ENCODE measurements around the gene TKTL1.

Gene TKTL1

GRCh38 chrX:154328646-154329045 is 33.1 kb downstream of the TKTL1 start:
- Histone ChIP-seq H3K9me3 (ENCODE audit: control insufficient read depth, low read length) (no peaks in the 10 kb centered on the region), H3K4me2 (ENCODE audit: low read length) (no peak overlapping the region), H2AFZ (no peak overlapping the region), H3K79me2 (no peaks in the 10 kb centered on the region), H3K4me3 (ENCODE audit: low read depth, low read length) (no peak overlapping the region), H3K9ac (no peak overlapping the region), H3K27ac (no peak overlapping the region), H3K27me3 (ENCODE audit: control insufficient read depth, insufficient read depth, low read length) (no peaks in the 10 kb centered on the region), H3K4me1 (peaks cover 4% of the 10 kb centered on the region), H3K36me3 (ENCODE audit: control insufficient read depth, insufficient read depth, low read length) (no peaks in the 10 kb centered on the region)
- TF ChIP-seq CTCF (IDR thresholded peaks at IDR 0.05), result no peak

- H2AFZ ChIP-seq, result no peak overlapping the region
- no peak overlapping the region for H3K4me2 ChIP-seq (ENCODE audit: low read length)
Measured at GRCh38 chrX:154329294-154329693, 33.7 kb downstream of the TKTL1 start.

GRCh38 chrX:154332561-154332960 is 37.0 kb downstream of the TKTL1 start:
- Histone ChIP-seq H3K27me3 (ENCODE audit: control insufficient read depth, insufficient read depth, low read length) (no peaks in the 10 kb centered on the region), H3K4me2 (ENCODE audit: low read length) (no peak overlapping the region), H3K4me1 (no peaks in the 10 kb centered on the region), H3K4me3 (ENCODE audit: low read depth, low read length) (no peak overlapping the region), H2AFZ (no peak overlapping the region), H3K36me3 (ENCODE audit: control insufficient read depth, insufficient read depth, low read length) (no peaks in the 10 kb centered on the region), H3K79me2 (no peaks in the 10 kb centered on the region), H3K9ac (no peak overlapping the region), H3K9me3 (ENCODE audit: control insufficient read depth, low read length) (no peaks in the 10 kb centered on the region), H3K27ac (no peak overlapping the region)
- TF ChIP-seq CTCF (IDR thresholded peaks at IDR 0.05), result no peak

More at GRCh38 chrX:154329294-154329693, 33.7 kb downstream of the TKTL1 start:
- Histone ChIP-seq H3K9me3 (ENCODE audit: control insufficient read depth, low read length) (no peaks in the 10 kb centered on the region), H3K79me2 (no peaks in the 10 kb centered on the region), H3K4me1 (peaks cover 4% of the 10 kb centered on the region), H3K9ac (no peak overlapping the region), H3K36me3 (ENCODE audit: control insufficient read depth, insufficient read depth, low read length) (no peaks in the 10 kb centered on the region), H3K27ac (no peak overlapping the region), H3K4me3 (ENCODE audit: low read depth, low read length) (no peak overlapping the region), H3K27me3 (ENCODE audit: control insufficient read depth, insufficient read depth, low read length) (no peaks in the 10 kb centered on the region)
- no peak for TF ChIP-seq CTCF (IDR thresholded peaks at IDR 0.05)

- Histone ChIP-seq H3K4me1 (no peaks in the 10 kb centered on the region), H3K27ac (no peak overlapping the region), H3K27me3 (ENCODE audit: control insufficient read depth, insufficient read depth, low read length) (no peaks in the 10 kb centered on the region)
Measured at GRCh38 chrX:154333116-154333515, 37.5 kb downstream of the TKTL1 start.

More at GRCh38 chrX:154333116-154333515, 37.5 kb downstream of the TKTL1 start:
- Histone ChIP-seq H3K4me2 (ENCODE audit: low read length) (no peak overlapping the region), H3K9me3 (ENCODE audit: control insufficient read depth, low read length) (no peaks in the 10 kb centered on the region), H3K79me2 (no peaks in the 10 kb centered on the region), H3K9ac (no peak overlapping the region), H3K36me3 (ENCODE audit: control insufficient read depth, insufficient read depth, low read length) (no peaks in the 10 kb centered on the region), H3K4me3 (ENCODE audit: low read depth, low read length) (no peak overlapping the region), H2AFZ (no peak overlapping the region)
- TF ChIP-seq CTCF (IDR thresholded peaks at IDR 0.05), result no peak
